ENCODE measurements around the gene CIRBP. TPM values are rescaled to one million over a fixed set of nuclear protein-coding genes. Genes with fewer than 3 reads are reported as not detected.

CIRBP gene
- total and polyA plus RNA-seq, 9 of the 15 experiments (the other 6 are each of a cell fraction or from before 2014, with no cell fraction given), result 20.5 to 327 (median 176) TPM

DNA sequence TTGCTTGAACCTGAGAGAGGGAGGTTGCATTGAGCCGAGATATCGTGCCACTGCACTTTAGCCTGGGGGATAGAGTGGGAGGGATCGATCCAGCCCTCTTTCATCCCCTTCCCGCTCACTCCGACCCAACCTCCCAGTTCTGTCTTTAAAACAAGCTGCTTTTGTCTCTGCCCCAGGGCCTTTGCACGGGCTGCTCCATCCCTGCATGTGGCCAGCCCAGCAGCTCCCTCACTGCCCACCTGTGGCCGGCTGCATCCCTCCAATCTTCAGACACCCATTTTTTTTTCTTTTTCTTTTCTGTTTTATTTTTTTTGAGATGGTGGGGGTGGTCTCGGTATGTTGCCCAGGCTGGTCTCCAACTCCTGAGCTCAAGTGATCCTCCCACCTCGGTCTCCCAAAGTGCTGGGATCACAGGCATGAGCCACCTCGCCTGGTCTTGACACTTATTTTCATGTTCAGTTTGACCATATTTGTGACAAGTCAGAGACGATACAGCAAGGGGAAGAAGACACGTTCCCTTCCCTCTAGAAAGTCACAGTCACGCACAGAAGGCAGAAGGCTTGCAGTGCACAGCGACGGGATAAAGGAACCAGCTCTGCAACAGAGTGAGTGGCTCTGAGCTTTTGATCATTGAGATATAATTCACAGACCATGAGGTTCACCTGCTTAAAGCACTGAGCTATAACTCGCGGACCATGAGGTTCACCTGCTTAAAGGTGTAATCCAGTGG, 48.3 kb downstream of the CIRBP start (continued):
- TF ChIP-seq RCOR1 (IDR thresholded peaks at IDR 0.05; ENCODE audit: borderline replicate concordance in 1 of 2, low read depth in 2 of 2, low read length in 2 of 2), result 0 out of 4 replicates have a peak, but pooled peaks of 1 of the 2 experiments have one; percentile 41
- peak; percentile 85 for TF ChIP-seq BCOR (IDR thresholded peaks at IDR 0.05)
- no peak for TF ChIP-seq TCF3 (CRISPR knock-in tag; IDR thresholded peaks at IDR 0.05)
- TF ChIP-seq RBM25 (IDR thresholded peaks at IDR 0.05; ENCODE audit: low read depth, low read length, severe bottlenecking), result peak; percentile 94
- TF ChIP-seq ZNF282 (CRISPR knock-in tag; IDR thresholded peaks at IDR 0.05), result no peak
- no peak for TF ChIP-seq ETV6 (IDR thresholded peaks at IDR 0.05; ENCODE audit: borderline replicate concordance in 1 of 2, low read depth in 2 of 2, low read length in 1 of 2)
- no peak for TF ChIP-seq ETV6 (CRISPR knock-in tag; IDR thresholded peaks at IDR 0.05; ENCODE audit: borderline replicate concordance)
- no peak for TF ChIP-seq CHD4 (IDR thresholded peaks at IDR 0.05; ENCODE audit: insufficient read depth, insufficient replicate concordance, low read depth, low read length, poor library complexity, severe bottlenecking)
- TF ChIP-seq SP2 (IDR thresholded peaks at IDR 0.05; ENCODE audit: extremely low read depth, low read depth, low read length, poor library complexity, severe bottlenecking), result no peak
- no peak for TF ChIP-seq ZBED1 (IDR thresholded peaks at IDR 0.05)
- TF ChIP-seq ZNF431 (CRISPR knock-in tag; IDR thresholded peaks at IDR 0.05), result no peak
- TF ChIP-seq, protein P1, sequence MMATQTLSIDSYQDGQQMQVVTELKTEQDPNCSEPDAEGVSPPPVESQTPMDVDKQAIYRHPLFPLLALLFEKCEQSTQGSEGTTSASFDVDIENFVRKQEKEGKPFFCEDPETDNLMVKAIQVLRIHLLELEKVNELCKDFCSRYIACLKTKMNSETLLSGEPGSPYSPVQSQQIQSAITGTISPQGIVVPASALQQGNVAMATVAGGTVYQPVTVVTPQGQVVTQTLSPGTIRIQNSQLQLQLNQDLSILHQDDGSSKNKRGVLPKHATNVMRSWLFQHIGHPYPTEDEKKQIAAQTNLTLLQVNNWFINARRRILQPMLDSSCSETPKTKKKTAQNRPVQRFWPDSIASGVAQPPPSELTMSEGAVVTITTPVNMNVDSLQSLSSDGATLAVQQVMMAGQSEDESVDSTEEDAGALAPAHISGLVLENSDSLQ (IDR thresholded peaks at IDR 0.05), result no peak

Data from K562 (cell line).